ENCODE measurements around the gene OLFML2A. TPM values are rescaled to one million over a fixed set of nuclear protein-coding genes. Genes with fewer than 3 reads are reported as not detected.
A peak's percentile ranks its signal among the peaks of the same experiment; 100 is the strongest.
"Not testable (repeated sequence)": the region's sequence is repeated elsewhere in the genome, so short reads cannot be mapped to it uniquely, and the experiment has no call there.

The OLFML2A gene
- under 1 TPM; 0.12 to 0.74 (median 0.40) TPM for total RNA-seq
- long read RNA-seq: 0 reads

- peaks cover 0 to 10% (median 0%) of the 10 kb centered on the region in 4 donors for H3K4me1 ChIP-seq
- H3K9me3 ChIP-seq: no peaks in the 10 kb centered on the region
- intact Hi-C loops (cut with DNase I): loop anchor here (5.0 kb wide), 1 partner anchor 75 kb away; the partner anchor contains the start of gene WDR38 (in 2 of the 2)
- ATAC-seq (peak; percentile 6 to 25 (median 22)), DNase-seq (peak in 1 of 3 donors; percentile 46)
- no peaks in the 10 kb centered on the region for H3K27me3 ChIP-seq
- no peaks in the 10 kb centered on the region for H3K36me3 ChIP-seq
- 20% methylated on average over 1 of the region's 87 CpGs for WGBS (ENCODE audit: insufficient coverage, low coverage, low lambda C conversion rate, missing lambda C conversion rate)
- H3K4me3 ChIP-seq: peak within 1 kb of the TSS; percentile 33 to 53 (median 41)
- no peak within 1 kb of the TSS for H3K27ac ChIP-seq
- TF ChIP-seq, protein P1, sequence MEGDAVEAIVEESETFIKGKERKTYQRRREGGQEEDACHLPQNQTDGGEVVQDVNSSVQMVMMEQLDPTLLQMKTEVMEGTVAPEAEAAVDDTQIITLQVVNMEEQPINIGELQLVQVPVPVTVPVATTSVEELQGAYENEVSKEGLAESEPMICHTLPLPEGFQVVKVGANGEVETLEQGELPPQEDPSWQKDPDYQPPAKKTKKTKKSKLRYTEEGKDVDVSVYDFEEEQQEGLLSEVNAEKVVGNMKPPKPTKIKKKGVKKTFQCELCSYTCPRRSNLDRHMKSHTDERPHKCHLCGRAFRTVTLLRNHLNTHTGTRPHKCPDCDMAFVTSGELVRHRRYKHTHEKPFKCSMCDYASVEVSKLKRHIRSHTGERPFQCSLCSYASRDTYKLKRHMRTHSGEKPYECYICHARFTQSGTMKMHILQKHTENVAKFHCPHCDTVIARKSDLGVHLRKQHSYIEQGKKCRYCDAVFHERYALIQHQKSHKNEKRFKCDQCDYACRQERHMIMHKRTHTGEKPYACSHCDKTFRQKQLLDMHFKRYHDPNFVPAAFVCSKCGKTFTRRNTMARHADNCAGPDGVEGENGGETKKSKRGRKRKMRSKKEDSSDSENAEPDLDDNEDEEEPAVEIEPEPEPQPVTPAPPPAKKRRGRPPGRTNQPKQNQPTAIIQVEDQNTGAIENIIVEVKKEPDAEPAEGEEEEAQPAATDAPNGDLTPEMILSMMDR (IDR thresholded peaks at IDR 0.05): peak in 3 of 4 donors; percentile 20 to 28 (median 21)
- no peak for TF ChIP-seq POLR2A (IDR thresholded peaks at IDR 0.05)
Measured at GRCh38 chr9:124776954-124777648, at the start of gene OLFML2A. Gene OLFML2A, plus strand, starts transcription at chr9:124777133. Its CDS starts 138 bp downstream, at chr9:124777271.

DNA sequence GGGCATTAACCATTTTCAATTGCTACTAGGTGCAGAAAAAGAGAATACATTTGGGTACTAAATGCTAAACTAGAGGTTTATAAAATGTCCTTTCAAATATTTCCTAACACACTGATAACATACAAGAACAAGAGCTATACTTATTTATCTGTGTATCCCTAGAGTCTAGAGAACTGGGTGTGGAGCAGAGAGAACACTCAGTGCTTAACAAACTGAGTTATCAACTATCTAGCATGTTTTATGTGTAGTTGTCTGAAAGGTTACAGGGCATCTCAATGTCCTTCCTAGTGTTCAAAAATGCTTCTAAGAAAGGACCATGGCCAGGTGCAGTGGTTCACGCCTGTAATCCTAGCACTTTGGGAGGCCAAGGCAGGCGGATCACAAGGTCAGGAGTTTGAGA lies 46.2 kb upstream of the OLFML2A start:
- DNase-seq (no peak), ATAC-seq (no peak)
- 100% methylated on average over 2 of the region's 2 CpGs for WGBS (ENCODE audit: insufficient coverage, low coverage, low lambda C conversion rate, missing lambda C conversion rate)
- intact Hi-C loops (cut with DNase I): no loop called here
- H3K4me3 ChIP-seq: no peak overlapping the region
- H3K27ac ChIP-seq: no peak overlapping the region
- no peaks in the 10 kb centered on the region for H3K27me3 ChIP-seq
- no peaks in the 10 kb centered on the region for H3K9me3 ChIP-seq
- TF ChIP-seq, protein P1 (IDR thresholded peaks at IDR 0.05): no peak
- TF ChIP-seq POLR2A (IDR thresholded peaks at IDR 0.05): no peak
- H3K4me1 ChIP-seq: peaks cover 0 to 4% (median 0%) of the 10 kb centered on the region in 4 donors
- no peaks in the 10 kb centered on the region for H3K36me3 ChIP-seq

- H3K36me3 ChIP-seq: no peaks in the 10 kb centered on the region
- no peak overlapping the region for H3K4me3 ChIP-seq
- H3K27ac ChIP-seq: no peak overlapping the region
- no peaks in the 10 kb centered on the region for H3K9me3 ChIP-seq
- DNase-seq (no peak), ATAC-seq (peak in 1 of 4 donors; percentile 30)
- 73% methylated on average over 14 of the region's 14 CpGs for WGBS (ENCODE audit: insufficient coverage, low coverage, low lambda C conversion rate, missing lambda C conversion rate)
- intact Hi-C loops (cut with DNase I): no loop called here
- H3K4me1 ChIP-seq: peaks cover 0 to 4% (median 0%) of the 10 kb centered on the region in 4 donors
- H3K27me3 ChIP-seq: no peaks in the 10 kb centered on the region
- TF ChIP-seq, protein P1 (IDR thresholded peaks at IDR 0.05): no peak
- TF ChIP-seq POLR2A (IDR thresholded peaks at IDR 0.05): no peak
Measured at GRCh38 chr9:124733964-124734740, 42.8 kb upstream of the OLFML2A start.

- H3K27me3 ChIP-seq; H3K36me3 ChIP-seq; H3K4me3 ChIP-seq; H3K27ac ChIP-seq; intact Hi-C loops (cut with DNase I); ATAC-seq; H3K9me3 ChIP-seq; H3K4me1 ChIP-seq; DNase-seq: not testable (repeated sequence)
- WGBS (ENCODE audit: insufficient coverage, low coverage, low lambda C conversion rate, missing lambda C conversion rate): 100% methylated on average over 1 of the region's 7 CpGs
Measured at GRCh38 chr9:124734741-124735083, 42.2 kb upstream of the OLFML2A start.

- ATAC-seq (no peak), DNase-seq (no peak)
- intact Hi-C loops (cut with DNase I): no loop called here
- H3K4me1 ChIP-seq: peaks cover 0 to 4% (median 0%) of the 10 kb centered on the region in 4 donors
- no peak overlapping the region for H3K27ac ChIP-seq
- H3K36me3 ChIP-seq: no peaks in the 10 kb centered on the region
- no peak overlapping the region for H3K4me3 ChIP-seq
- H3K27me3 ChIP-seq: no peaks in the 10 kb centered on the region
- no peaks in the 10 kb centered on the region for H3K9me3 ChIP-seq
- TF ChIP-seq POLR2A (IDR thresholded peaks at IDR 0.05): no peak
- TF ChIP-seq, protein P1 (IDR thresholded peaks at IDR 0.05): no peak
Measured at GRCh38 chr9:124735121-124735520, 41.8 kb upstream of the OLFML2A start.

GRCh38 chr9:124738075-124738474 lies 38.9 kb upstream of the OLFML2A start:
- H3K4me3 ChIP-seq; H3K36me3 ChIP-seq; H3K27ac ChIP-seq; intact Hi-C loops (cut with DNase I); ATAC-seq; H3K9me3 ChIP-seq; DNase-seq; H3K4me1 ChIP-seq; H3K27me3 ChIP-seq: not testable (repeated sequence)
- WGBS (ENCODE audit: insufficient coverage, low coverage, low lambda C conversion rate, missing lambda C conversion rate): 96% methylated on average over 4 of the region's 7 CpGs
